Astrocyte (in vitro differentiated cells and primary cell): Measurements from ENCODE around the gene EYS. TPM values are rescaled to one million over a fixed set of nuclear protein-coding genes. Genes with fewer than 3 reads are reported as not detected.
"Not testable (repeated sequence)": the region's sequence is repeated elsewhere in the genome, so short reads cannot be mapped to it uniquely, and the experiment has no call there.

Experiments
- DNase-seq: peaks from one replicate; pipeline ENCODE4 v3.0.0-alpha.2; 2010; ENCODE audit warnings: low read depth
- FAIRE-seq: peaks from 2 replicates; lab custom pipeline; 2011; peaks lifted over from hg19 to GRCh38; lab: Jason Lieb, UNC
- H2AFZ ChIP-seq: 2 replicates; pipeline ENCODE4 v1.6.0; 2012; ENCODE audit warnings: low read depth, low read length, inconsistent platforms
- H3K27ac ChIP-seq: 2 replicates; pipeline ENCODE4 v1.5.1; 2011; ENCODE audit warnings: low read depth, low read length, inconsistent platforms
- H3K27me3 ChIP-seq: 2 replicates; pipeline ENCODE4 v1.6.0; 2011; ENCODE audit warnings: low read length, inconsistent platforms; ENCODE audit not compliant: insufficient read depth
- H3K36me3 ChIP-seq: 2 replicates; pipeline ENCODE4 v1.5.1; 2011; ENCODE audit warnings: low read length, inconsistent platforms; ENCODE audit not compliant: insufficient read depth
- H3K4me1 ChIP-seq: 2 replicates; pipeline ENCODE4 v1.5.1; 2011; ENCODE audit warnings: low read length, inconsistent platforms; ENCODE audit not compliant: insufficient read depth
- H3K4me2 ChIP-seq: 2 replicates; pipeline ENCODE4 v1.6.0; 2012; ENCODE audit warnings: low read length, inconsistent platforms
- H3K4me3 ChIP-seq: 2 replicates; pipeline ENCODE4 v1.5.1; 2011; ENCODE audit warnings: low read depth, mild to moderate bottlenecking, low read length, inconsistent platforms; ENCODE audit not compliant: insufficient read depth
- H3K79me2 ChIP-seq: 2 replicates; pipeline ENCODE4 v1.6.0; 2012; ENCODE audit warnings: mild to moderate bottlenecking, low read length, inconsistent platforms; ENCODE audit not compliant: insufficient read depth
- H3K9ac ChIP-seq: 2 replicates; pipeline ENCODE4 v1.6.0; 2012; ENCODE audit warnings: mild to moderate bottlenecking, low read length, inconsistent platforms
- H3K9me3 ChIP-seq: 2 replicates; pipeline ENCODE4 v1.5.1; 2012; ENCODE audit warnings: low read depth, mild to moderate bottlenecking, low read length, inconsistent platforms; ENCODE audit not compliant: insufficient read depth
- H4K20me1 ChIP-seq: 2 replicates; pipeline ENCODE4 v1.6.0; 2012; ENCODE audit warnings: low read length, inconsistent platforms; ENCODE audit not compliant: insufficient read depth
- H3K27ac Mint-ChIP-seq: one replicate; pipeline ENCODE4 v1.8.0; 2021; ENCODE audit warnings: mild to moderate bottlenecking, mixed read lengths; ENCODE audit not compliant: unreplicated experiment
- H3K27me3 Mint-ChIP-seq: one replicate; pipeline ENCODE4 v1.8.0; 2021; ENCODE audit warnings: low read depth, mixed read lengths; ENCODE audit not compliant: unreplicated experiment
- H3K36me3 Mint-ChIP-seq: one replicate; pipeline ENCODE4 v1.8.0; 2021; ENCODE audit warnings: low read depth, mixed read lengths; ENCODE audit not compliant: unreplicated experiment
- H3K4me1 Mint-ChIP-seq: one replicate; pipeline ENCODE4 v1.8.0; 2021; ENCODE audit warnings: low read depth, mixed read lengths; ENCODE audit not compliant: unreplicated experiment
- H3K4me3 Mint-ChIP-seq: one replicate; pipeline ENCODE4 v1.8.0; 2021; ENCODE audit warnings: mild to moderate bottlenecking, moderate library complexity, mixed read lengths; ENCODE audit not compliant: unreplicated experiment
- H3K9me3 Mint-ChIP-seq: one replicate; pipeline ENCODE4 v1.8.0; 2021; ENCODE audit warnings: mild to moderate bottlenecking, mixed read lengths; ENCODE audit not compliant: unreplicated experiment
- EZH2 ChIP-seq: IDR thresholded peaks from 2 replicates; pipeline ENCODE4 v1.6.1; 2012; ENCODE audit warnings: mild to moderate bottlenecking, low read length, inconsistent platforms; ENCODE audit not compliant: insufficient read depth
- total RNA-seq: library from RNA; stranded (reverse); gene quantifications from 2 replicates; pipeline ENCODE4 v1.2.1, GENCODE V29; 2021
- TF ChIP-seq, protein P1 (sequence below): IDR thresholded peaks from 2 replicates; pipeline ENCODE4 v1.5.1; 2011; ENCODE audit warnings: low read depth, mild to moderate bottlenecking, inconsistent platforms, low read length, moderate library complexity; ENCODE audit not compliant: insufficient read depth

The EYS gene
- total RNA-seq, 1 donor from 2014 or later: 0.16 TPM

DNA sequence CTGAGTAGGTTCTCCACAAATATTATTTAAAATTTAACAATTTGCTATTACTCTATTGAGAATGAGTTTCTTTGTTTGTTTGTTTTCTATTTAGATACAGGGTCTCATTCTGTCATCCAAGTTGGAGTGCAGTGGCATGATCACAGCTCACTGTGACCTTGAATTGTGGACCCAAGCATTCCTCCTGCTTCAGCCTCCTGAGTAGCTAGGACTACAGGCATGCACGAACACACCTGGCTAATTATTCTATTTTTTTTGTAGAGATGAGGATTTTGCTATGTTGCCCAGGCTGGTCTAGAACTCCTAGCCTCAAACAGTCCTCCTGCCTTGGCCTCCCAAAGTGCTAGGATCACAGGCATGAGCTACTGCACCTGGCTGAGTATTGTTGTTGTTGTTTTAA lies 1949.2 kb downstream of the EYS start:
- no peak for TF ChIP-seq EZH2
- TF ChIP-seq, protein P1, sequence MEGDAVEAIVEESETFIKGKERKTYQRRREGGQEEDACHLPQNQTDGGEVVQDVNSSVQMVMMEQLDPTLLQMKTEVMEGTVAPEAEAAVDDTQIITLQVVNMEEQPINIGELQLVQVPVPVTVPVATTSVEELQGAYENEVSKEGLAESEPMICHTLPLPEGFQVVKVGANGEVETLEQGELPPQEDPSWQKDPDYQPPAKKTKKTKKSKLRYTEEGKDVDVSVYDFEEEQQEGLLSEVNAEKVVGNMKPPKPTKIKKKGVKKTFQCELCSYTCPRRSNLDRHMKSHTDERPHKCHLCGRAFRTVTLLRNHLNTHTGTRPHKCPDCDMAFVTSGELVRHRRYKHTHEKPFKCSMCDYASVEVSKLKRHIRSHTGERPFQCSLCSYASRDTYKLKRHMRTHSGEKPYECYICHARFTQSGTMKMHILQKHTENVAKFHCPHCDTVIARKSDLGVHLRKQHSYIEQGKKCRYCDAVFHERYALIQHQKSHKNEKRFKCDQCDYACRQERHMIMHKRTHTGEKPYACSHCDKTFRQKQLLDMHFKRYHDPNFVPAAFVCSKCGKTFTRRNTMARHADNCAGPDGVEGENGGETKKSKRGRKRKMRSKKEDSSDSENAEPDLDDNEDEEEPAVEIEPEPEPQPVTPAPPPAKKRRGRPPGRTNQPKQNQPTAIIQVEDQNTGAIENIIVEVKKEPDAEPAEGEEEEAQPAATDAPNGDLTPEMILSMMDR: no peak
- Histone ChIP-seq H3K9ac (no peak overlapping the region), H3K4me2 (no peak overlapping the region), H3K27me3 (no peaks in the 10 kb centered on the region), H3K27ac (no peak overlapping the region), H2AFZ (no peak overlapping the region), H3K4me1 (no peaks in the 10 kb centered on the region), H3K4me3 (no peak overlapping the region), H3K9me3 (peaks cover 2% of the 10 kb centered on the region), H3K79me2 (no peaks in the 10 kb centered on the region), H3K36me3 (no peaks in the 10 kb centered on the region), H4K20me1 (no peaks in the 10 kb centered on the region)
- no peak for DNase-seq
- FAIRE-seq: no peak
- no peaks in the 10 kb centered on the region for H3K4me1 Mint-ChIP-seq
- H3K9me3 Mint-ChIP-seq: peaks cover 12% of the 10 kb centered on the region
- H3K27me3 Mint-ChIP-seq: no peaks in the 10 kb centered on the region
- no peak overlapping the region for H3K27ac Mint-ChIP-seq
- peaks cover 11% of the 10 kb centered on the region for H3K36me3 Mint-ChIP-seq
- H3K4me3 Mint-ChIP-seq: no peak overlapping the region

DNA sequence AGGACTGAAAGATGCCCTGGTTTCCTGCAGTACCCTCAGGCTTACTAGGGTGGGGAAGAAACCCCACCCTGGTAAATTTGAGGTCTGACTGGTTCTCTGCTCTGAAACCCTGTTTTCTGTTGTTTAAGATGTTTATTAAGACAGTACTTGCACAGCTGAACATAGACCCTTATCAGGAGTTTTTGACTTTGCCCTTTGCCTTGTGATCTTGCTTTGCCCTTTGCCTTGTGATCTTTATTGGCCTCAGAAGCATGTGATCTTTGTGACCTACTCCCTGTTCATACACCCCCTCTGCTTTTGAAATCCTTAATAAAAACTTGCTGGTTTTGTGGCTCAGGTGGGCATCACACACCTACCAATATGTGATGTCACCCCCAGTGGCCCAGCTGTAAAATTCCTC lies 1949.8 kb downstream of the EYS start:
- not testable (repeated sequence) for H3K27me3 Mint-ChIP-seq, H4K20me1 ChIP-seq, DNase-seq, H3K4me2 ChIP-seq, H3K4me3 Mint-ChIP-seq, H3K27ac Mint-ChIP-seq, H3K27ac ChIP-seq, H3K36me3 ChIP-seq, H3K9me3 ChIP-seq, H3K4me3 ChIP-seq, H3K79me2 ChIP-seq, H3K4me1 ChIP-seq, H2AFZ ChIP-seq, FAIRE-seq, H3K27me3 ChIP-seq, H3K9ac ChIP-seq, H3K4me1 Mint-ChIP-seq
- peaks cover 11% of the 10 kb centered on the region for H3K36me3 Mint-ChIP-seq
- peaks cover 12% of the 10 kb centered on the region for H3K9me3 Mint-ChIP-seq

DNA sequence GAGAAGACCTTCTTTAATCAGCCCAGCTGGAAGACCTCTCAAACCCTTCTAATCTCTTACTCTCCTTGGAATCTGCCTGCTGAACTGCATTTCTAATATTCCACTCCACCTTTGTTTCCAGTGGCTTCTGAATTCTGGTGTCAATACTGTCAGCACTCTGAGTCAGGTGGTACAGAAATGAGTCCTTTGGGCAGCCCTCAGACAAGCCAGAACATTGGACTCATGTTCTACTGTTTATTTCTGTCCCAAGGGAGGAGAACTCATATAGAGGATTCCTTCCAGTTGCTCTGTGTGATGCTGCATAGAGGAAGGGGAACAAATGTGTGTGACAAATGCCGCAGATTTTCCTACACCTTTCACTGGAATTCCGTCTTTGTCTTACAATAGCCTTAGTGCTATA lies 1956.6 kb downstream of the EYS start:
- Histone ChIP-seq H3K27ac (no peak overlapping the region), H3K9ac (no peak overlapping the region), H2AFZ (no peak overlapping the region), H3K4me3 (no peak overlapping the region), H3K4me2 (no peak overlapping the region), H3K27me3 (no peaks in the 10 kb centered on the region), H3K36me3 (no peaks in the 10 kb centered on the region), H3K9me3 (no peaks in the 10 kb centered on the region), H3K4me1 (no peaks in the 10 kb centered on the region), H3K79me2 (no peaks in the 10 kb centered on the region), H4K20me1 (no peaks in the 10 kb centered on the region)
- peaks cover 3% of the 10 kb centered on the region for H3K36me3 Mint-ChIP-seq
- H3K4me1 Mint-ChIP-seq: no peaks in the 10 kb centered on the region
- no peak overlapping the region for H3K4me3 Mint-ChIP-seq
- FAIRE-seq: no peak
- TF ChIP-seq, protein P1: no peak
- no peak for TF ChIP-seq EZH2
- DNase-seq: no peak
- no peaks in the 10 kb centered on the region for H3K9me3 Mint-ChIP-seq
- H3K27ac Mint-ChIP-seq: no peak overlapping the region
- no peaks in the 10 kb centered on the region for H3K27me3 Mint-ChIP-seq
